Nephron progenitor cell (in vitro differentiated cells): ENCODE results near the gene PPIC.

ENCODE experiments used
- DNase-seq: peaks from one replicate; pipeline ENCODE4 v3.0.0; 2021
- H3K27ac Mint-ChIP-seq: 2 replicates; pipeline ENCODE4 v1.8.0; 2021; ENCODE audit warnings: mild to moderate bottlenecking, moderate library complexity, mixed read lengths
- H3K27me3 Mint-ChIP-seq: 2 replicates; pipeline ENCODE4 v1.8.0; 2021; ENCODE audit warnings: mild to moderate bottlenecking, low read depth, mixed read lengths; ENCODE audit not compliant: poor library complexity
- H3K36me3 Mint-ChIP-seq: 2 replicates; pipeline ENCODE4 v1.8.0; 2021; ENCODE audit warnings: low read depth, mixed read lengths
- H3K4me1 Mint-ChIP-seq: 2 replicates; pipeline ENCODE4 v1.8.0; 2021; ENCODE audit warnings: mixed read lengths
- H3K4me3 Mint-ChIP-seq: 2 replicates; pipeline ENCODE4 v1.8.0; 2021; ENCODE audit warnings: mild to moderate bottlenecking, moderate library complexity, mixed read lengths
- H3K9me3 Mint-ChIP-seq: 2 replicates; pipeline ENCODE4 v1.8.0; 2021; ENCODE audit warnings: mild to moderate bottlenecking, moderate library complexity, mixed read lengths
- CTCF ChIP-seq: fragments of 200-600 bp; sonication (generic); IDR thresholded peaks from 2 replicates; pipeline ENCODE4 v1.5.0; 2021; ENCODE audit warnings: antibody characterized with exemption

PPIC gene

GRCh38 chr5:123075521-123076163 is 39.1 kb upstream of the PPIC start:
- no peak for DNase-seq
- Mint-ChIP-seq H3K36me3 (no peaks in the 10 kb centered on the region), H3K27ac (no peak overlapping the region)

DNA sequence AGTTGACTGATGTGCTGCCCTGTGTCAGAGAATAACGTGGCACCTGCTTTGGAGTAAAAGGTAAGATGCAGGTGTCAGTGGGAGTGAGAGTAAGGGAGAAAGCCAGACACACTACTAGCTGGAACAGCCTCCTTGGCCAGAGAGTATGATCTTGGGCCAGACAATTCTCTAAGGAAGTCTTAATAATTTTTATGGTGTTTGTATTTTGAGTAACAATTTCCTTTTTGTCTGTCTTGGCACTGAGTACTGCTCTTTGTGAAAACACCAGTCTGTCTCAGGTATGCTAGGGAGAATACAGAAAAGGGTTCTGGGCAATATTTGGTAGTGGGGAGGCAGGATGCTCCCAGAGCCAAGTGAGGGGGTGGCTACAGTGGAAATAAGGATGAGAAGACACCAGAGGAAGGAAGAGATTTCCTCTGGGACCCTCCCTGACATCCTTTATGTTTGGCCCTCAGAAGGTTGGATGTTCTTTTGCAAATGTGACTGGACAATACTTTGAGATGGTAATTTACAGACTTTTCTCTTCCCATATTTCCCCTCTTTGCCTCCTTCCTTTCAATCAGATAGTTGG is 31.9 kb upstream of the PPIC start:
- H3K9me3 Mint-ChIP-seq = peaks cover 4% of the 10 kb centered on the region
- H3K36me3 Mint-ChIP-seq = no peaks in the 10 kb centered on the region
- H3K27ac Mint-ChIP-seq = no peak overlapping the region
- no peak for TF ChIP-seq CTCF
- no peak overlapping the region for H3K4me3 Mint-ChIP-seq
- H3K4me1 Mint-ChIP-seq = no peaks in the 10 kb centered on the region
- H3K27me3 Mint-ChIP-seq = peaks cover 34% of the 10 kb centered on the region
- DNase-seq = no peak

More at GRCh38 chr5:123075521-123076163, 39.1 kb upstream of the PPIC start:
- Mint-ChIP-seq H3K9me3 (no peaks in the 10 kb centered on the region), H3K27me3 (peaks cover 81% of the 10 kb centered on the region), H3K4me3 (no peak overlapping the region), H3K4me1 (no peaks in the 10 kb centered on the region)
- no peak for TF ChIP-seq CTCF

GRCh38 chr5:123066016-123066415 is 29.5 kb upstream of the PPIC start:
- no peak for TF ChIP-seq CTCF
- Mint-ChIP-seq H3K27me3 (peaks cover 20% of the 10 kb centered on the region), H3K9me3 (peaks cover 18% of the 10 kb centered on the region), H3K27ac (no peak overlapping the region), H3K4me1 (no peaks in the 10 kb centered on the region), H3K4me3 (no peak overlapping the region), H3K36me3 (peaks cover 6% of the 10 kb centered on the region)
- no peak for DNase-seq

DNA sequence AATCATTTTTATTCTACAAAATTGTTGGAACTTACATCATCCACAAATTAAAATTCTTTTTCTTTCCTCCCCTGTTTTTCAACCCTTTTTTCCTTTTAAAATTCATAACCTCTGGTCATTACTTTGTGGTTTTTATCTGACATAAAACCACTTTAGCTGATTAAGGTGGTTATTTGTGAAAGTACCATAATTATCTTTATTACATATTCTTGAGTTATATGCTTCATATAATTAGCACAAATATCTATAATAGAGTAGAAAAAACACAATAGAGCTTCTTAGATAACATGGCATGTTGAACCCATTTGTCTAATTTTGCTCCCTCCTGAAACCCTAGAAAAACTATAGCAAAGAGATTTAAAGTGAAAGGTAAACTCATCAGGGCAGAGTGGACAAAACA is 22.9 kb upstream of the PPIC start:
- no peak for TF ChIP-seq CTCF
- peaks cover 39% of the 10 kb centered on the region for H3K9me3 Mint-ChIP-seq
- no peak overlapping the region for H3K4me3 Mint-ChIP-seq
- no peak for DNase-seq
- no peak overlapping the region for H3K27ac Mint-ChIP-seq
- peaks cover 6% of the 10 kb centered on the region for H3K4me1 Mint-ChIP-seq
- peaks cover 6% of the 10 kb centered on the region for H3K36me3 Mint-ChIP-seq
- no peaks in the 10 kb centered on the region for H3K27me3 Mint-ChIP-seq

GRCh38 chr5:123051206-123051605 is 14.7 kb upstream of the PPIC start:
- Mint-ChIP-seq H3K4me1 (no peaks in the 10 kb centered on the region), H3K4me3 (no peak overlapping the region), H3K9me3 (peaks cover 17% of the 10 kb centered on the region), H3K27me3 (peaks cover 37% of the 10 kb centered on the region), H3K27ac (no peak overlapping the region), H3K36me3 (no peaks in the 10 kb centered on the region)
- TF ChIP-seq CTCF = no peak
- no peak for DNase-seq

DNA sequence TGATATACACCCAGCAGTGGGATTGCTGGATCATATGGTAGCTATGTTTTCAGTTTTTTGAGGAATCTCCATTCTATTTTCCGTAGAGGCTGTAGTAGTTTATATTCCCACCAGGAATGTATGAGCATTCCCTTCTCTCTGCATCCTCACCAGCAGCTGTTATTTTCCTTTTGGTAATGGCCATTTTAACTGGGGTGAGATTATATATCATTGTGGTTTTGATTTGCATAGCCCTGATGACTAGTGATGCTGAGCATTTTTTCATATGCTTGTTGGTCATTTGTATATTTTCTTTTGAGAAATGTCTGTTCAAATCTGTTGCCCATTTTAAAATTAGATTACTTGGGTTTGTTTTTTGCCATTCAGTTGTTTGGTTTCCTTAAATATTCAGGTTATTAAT is 11.2 kb upstream of the PPIC start:
- Mint-ChIP-seq H3K4me3 (no peak overlapping the region), H3K36me3 (no peaks in the 10 kb centered on the region), H3K27me3 (peaks cover 45% of the 10 kb centered on the region), H3K9me3 (peaks cover 11% of the 10 kb centered on the region), H3K4me1 (peaks cover 5% of the 10 kb centered on the region), H3K27ac (no peak overlapping the region)
- DNase-seq = no peak
- TF ChIP-seq CTCF = no peak
